ENCODE measurements around the gene DOK4. TPM values are rescaled to one million over a fixed set of nuclear protein-coding genes. Genes with fewer than 3 reads are reported as not detected.

DOK4 gene
- total RNA-seq, 2 experiments from 2014 or later: 2.4 to 2.9 TPM

DNA sequence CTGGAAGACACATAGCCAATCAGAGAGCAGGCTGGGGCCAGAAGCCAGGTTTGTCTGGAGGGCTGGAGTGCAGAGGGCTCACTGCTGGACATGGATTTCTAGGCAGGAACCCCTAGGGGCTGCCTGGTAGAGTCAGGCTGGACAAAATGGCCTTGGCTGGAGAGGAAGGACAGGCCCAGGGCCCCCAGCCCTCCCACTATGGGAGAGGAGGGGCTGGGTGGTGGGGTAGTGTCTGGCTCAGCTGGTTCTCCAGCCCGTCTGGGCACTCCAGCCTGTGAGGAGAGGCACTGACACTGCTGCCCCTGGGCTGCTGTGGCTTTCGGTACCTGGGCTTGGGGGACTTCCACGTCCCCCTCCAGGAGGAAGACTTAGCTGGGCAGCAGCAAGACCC, 21.7 kb upstream of the DOK4 start:
- CTCF ChIA-PET: interaction anchor here (1.3 kb wide), 1 partner anchor 12 kb away, joined by 3 read pairs; no protein-coding TSS in a partner anchor
- Histone ChIP-seq H3K4me1 (ENCODE audit: insufficient read depth, low read length) (no peaks in the 10 kb centered on the region), H3K4me3 (ENCODE audit: low read length) (no peak overlapping the region), H3K9me3 (ENCODE audit: control insufficient read depth in 1 of 2, insufficient read depth in 1 of 2, low read length in 2 of 2) (no peaks in the 10 kb centered on the region), H3K27ac (ENCODE audit: low read depth in 1 of 2, low read length in 2 of 2) (no peak overlapping the region), H3K27me3 (ENCODE audit: control insufficient read depth in 1 of 2, insufficient read depth in 2 of 2, low read length in 2 of 2) (no peaks in the 10 kb centered on the region), H3K36me3 (ENCODE audit: insufficient read depth, low read length) (peaks cover 4% of the 10 kb centered on the region)
- H3K27me3 Mint-ChIP-seq: no peaks in the 10 kb centered on the region
- ATAC-seq (ENCODE audit: poor library complexity) (no peak), DNase-seq (no peak)
- H3K4me1 Mint-ChIP-seq (ENCODE audit: low read depth): no peaks in the 10 kb centered on the region
- TF ChIP-seq CTCF (IDR thresholded peaks at IDR 0.05): no peak
- no peak overlapping the region for H3K4me3 Mint-ChIP-seq
- no peaks in the 10 kb centered on the region for H3K36me3 Mint-ChIP-seq (ENCODE audit: low read depth)
- no peak overlapping the region for H3K27ac Mint-ChIP-seq
- POLR2A ChIA-PET: no interaction called here
- H3K9me3 Mint-ChIP-seq: no peaks in the 10 kb centered on the region
- intact Hi-C loops (cut with DNase I, micrococcal nuclease): no loop called here

DNA sequence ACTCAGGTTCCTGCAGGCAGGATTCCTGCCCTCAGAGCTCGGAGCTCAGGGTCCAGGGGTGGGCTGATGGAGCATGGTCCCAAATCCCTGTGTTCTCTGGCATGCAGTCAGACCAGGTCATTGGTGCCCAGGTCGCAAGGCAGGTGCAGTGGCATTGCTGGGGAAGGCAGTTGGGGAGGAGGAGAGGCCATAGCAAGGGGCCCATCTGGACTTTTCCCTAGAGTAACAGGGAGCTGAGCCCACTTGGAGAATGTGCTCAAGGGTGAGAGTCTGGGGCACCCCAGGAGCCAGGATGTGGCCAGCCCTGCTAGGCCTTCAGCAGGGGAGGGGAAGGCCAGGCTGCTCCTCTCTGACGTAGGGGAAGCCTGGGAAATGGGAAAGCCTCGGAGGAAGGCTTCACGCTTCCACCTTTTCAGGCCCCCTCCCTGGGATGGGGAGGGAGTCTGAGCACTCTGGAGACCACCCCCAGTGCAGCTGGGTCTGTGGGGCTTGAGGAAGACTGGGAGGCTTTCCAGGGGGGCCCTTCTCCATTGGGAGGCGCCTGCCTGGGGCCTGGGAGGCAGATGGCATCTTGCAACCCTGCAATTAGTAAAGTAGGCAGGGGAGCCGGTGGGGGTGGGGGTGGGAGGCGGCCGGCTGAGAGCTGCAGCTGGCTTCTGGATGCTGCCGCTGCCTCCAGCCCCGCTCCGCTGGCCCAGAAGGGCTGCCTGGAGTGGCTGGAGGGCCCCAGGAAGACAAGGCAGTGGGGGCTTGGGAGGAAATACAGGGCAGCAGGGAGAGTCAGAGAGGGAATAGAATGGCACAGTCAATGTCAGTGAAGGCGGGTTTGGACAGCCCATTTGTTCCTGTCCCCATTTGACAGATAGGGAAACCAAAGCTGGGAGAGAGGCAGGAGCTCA, 21.1 kb upstream of the DOK4 start:
- intact Hi-C loops (cut with DNase I, micrococcal nuclease): no loop called here
- ATAC-seq (ENCODE audit: poor library complexity) (no peak), DNase-seq (no peak)
- Histone ChIP-seq H3K9me3 (ENCODE audit: control insufficient read depth in 1 of 2, insufficient read depth in 1 of 2, low read length in 2 of 2) (no peaks in the 10 kb centered on the region), H3K36me3 (ENCODE audit: insufficient read depth, low read length) (no peaks in the 10 kb centered on the region), H3K4me1 (ENCODE audit: insufficient read depth, low read length) (no peaks in the 10 kb centered on the region), H3K27ac (ENCODE audit: low read depth in 1 of 2, low read length in 2 of 2) (no peak overlapping the region), H3K27me3 (ENCODE audit: control insufficient read depth in 1 of 2, insufficient read depth in 2 of 2, low read length in 2 of 2) (no peaks in the 10 kb centered on the region), H3K4me3 (ENCODE audit: low read length) (no peak overlapping the region)
- Mint-ChIP-seq H3K4me1 (ENCODE audit: low read depth) (no peaks in the 10 kb centered on the region), H3K27ac (no peak overlapping the region), H3K4me3 (no peak overlapping the region), H3K27me3 (no peaks in the 10 kb centered on the region), H3K36me3 (ENCODE audit: low read depth) (no peaks in the 10 kb centered on the region), H3K9me3 (no peaks in the 10 kb centered on the region)
- POLR2A ChIA-PET: no interaction called here
- no peak for TF ChIP-seq CTCF (IDR thresholded peaks at IDR 0.05)
- CTCF ChIA-PET: interaction anchor here (1.3 kb wide), 1 partner anchor 12 kb away, joined by 3 read pairs; no protein-coding TSS in a partner anchor

DNA sequence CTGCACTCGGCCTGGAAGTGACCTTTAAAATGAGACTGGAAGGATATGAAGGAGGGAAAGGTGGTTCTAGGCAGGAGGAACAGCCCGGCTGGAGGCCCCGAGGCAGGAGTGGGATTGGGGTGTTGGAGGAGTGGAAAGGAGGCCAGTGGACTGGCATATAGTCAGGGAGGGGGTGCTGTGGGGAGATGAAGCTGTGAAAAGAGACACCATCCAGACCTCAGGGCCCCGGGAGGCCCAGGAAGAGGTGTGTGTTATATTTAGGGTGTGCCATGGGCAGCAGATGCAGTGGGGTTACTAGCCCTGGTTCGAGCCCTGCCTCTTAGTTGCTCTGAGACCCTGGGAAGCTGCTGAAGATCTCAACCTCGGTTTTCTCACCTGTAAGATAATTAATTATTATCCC, 18.9 kb upstream of the DOK4 start:
- POLR2A ChIA-PET: no interaction called here
- Histone ChIP-seq H3K27ac (ENCODE audit: low read depth in 1 of 2, low read length in 2 of 2) (no peak overlapping the region), H3K27me3 (ENCODE audit: control insufficient read depth in 1 of 2, insufficient read depth in 2 of 2, low read length in 2 of 2) (no peaks in the 10 kb centered on the region), H3K9me3 (ENCODE audit: control insufficient read depth in 1 of 2, insufficient read depth in 1 of 2, low read length in 2 of 2) (no peaks in the 10 kb centered on the region), H3K4me3 (ENCODE audit: low read length) (no peak overlapping the region), H3K36me3 (ENCODE audit: insufficient read depth, low read length) (no peaks in the 10 kb centered on the region), H3K4me1 (ENCODE audit: insufficient read depth, low read length) (peaks cover 14% of the 10 kb centered on the region)
- no peak overlapping the region for H3K4me3 Mint-ChIP-seq
- no peaks in the 10 kb centered on the region for H3K9me3 Mint-ChIP-seq
- peaks cover 10% of the 10 kb centered on the region for H3K4me1 Mint-ChIP-seq (ENCODE audit: low read depth)
- no peak for TF ChIP-seq CTCF (IDR thresholded peaks at IDR 0.05)
- no peak for ATAC-seq (ENCODE audit: poor library complexity)
- intact Hi-C loops (cut with DNase I, micrococcal nuclease): no loop called here
- DNase-seq: no peak
- no peaks in the 10 kb centered on the region for H3K36me3 Mint-ChIP-seq (ENCODE audit: low read depth)
- CTCF ChIA-PET: interaction anchor here (0.9 kb wide), 1 partner anchor 14 kb away, joined by 5 read pairs; no protein-coding TSS in a partner anchor
- no peaks in the 10 kb centered on the region for H3K27me3 Mint-ChIP-seq
- no peak overlapping the region for H3K27ac Mint-ChIP-seq

Data from CD4-positive, alpha-beta T cell (primary cell).